Measurements from ENCODE around the gene AKR1C1.
"Not testable (repeated sequence)": the region's sequence is repeated elsewhere in the genome, so short reads cannot be mapped to it uniquely, and the experiment has no call there.

The AKR1C1 gene

DNA sequence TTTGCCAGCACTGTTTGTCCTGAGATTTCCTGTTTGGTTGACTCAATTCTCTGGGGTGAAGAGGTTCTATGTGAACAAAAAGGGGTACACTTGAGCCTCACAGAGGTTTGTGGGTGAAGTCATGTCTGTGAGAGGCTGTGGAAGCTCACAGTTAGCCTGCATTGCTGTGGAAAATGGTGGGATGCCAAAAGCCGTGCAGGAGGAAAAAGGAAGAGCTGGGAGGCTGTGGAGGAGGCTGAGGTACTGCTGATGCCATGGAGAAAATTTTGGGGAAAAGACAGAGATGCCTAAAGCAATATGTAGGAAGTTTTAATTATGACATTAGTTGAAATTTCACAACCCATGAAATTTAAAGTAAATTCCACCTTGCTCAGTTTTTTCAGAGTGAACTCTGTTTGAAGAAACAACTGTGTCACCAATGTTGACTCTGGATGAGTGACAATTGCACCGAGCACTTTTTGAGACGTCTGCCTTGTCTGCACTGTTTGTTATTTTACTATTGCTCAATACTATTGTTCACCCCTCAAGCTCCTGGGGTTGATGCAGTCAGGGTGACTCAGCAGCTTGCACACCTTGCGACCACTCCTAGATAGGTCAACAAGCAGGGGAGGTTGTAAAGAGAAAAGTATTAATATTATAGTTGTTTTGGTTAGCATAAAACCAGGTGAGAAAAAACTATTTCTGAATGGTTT is 45.8 kb downstream of the AKR1C1 start:
- not testable (repeated sequence) for H3K27me3 ChIP-seq (ENCODE audit: control insufficient read depth, insufficient read depth, low read length); H3K9me3 ChIP-seq (ENCODE audit: control insufficient read depth, insufficient read depth, low read length); H3K9ac ChIP-seq (ENCODE audit: low read depth, low read length); H3K4me1 ChIP-seq (ENCODE audit: control insufficient read depth, insufficient read depth, low read length); H3K4me3 ChIP-seq (ENCODE audit: low read depth, low read length); H3K27ac ChIP-seq (ENCODE audit: low read depth, low read length); H3K36me3 ChIP-seq (ENCODE audit: control insufficient read depth, insufficient read depth, low read length)

DNA sequence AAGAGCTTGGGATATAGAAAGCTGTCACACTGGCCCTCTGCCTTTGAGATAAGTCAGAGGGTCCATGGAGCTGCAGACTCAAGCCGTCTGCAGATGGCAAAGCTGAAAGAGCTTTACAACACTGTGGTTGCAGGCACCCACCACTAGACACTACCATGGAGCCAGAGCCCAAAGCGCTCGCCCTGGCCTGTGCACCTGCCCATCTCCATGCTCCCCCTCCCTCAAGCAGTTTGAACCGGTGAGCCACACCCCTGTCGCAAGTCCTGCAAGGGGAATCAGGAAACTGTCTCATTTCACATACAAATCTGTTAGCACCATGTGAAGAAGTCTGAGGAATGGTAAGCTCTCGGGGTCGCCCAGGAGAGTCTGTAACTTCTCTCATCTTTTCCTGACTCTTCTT is 46.8 kb downstream of the AKR1C1 start:
- H3K27me3 ChIP-seq (ENCODE audit: control insufficient read depth, insufficient read depth, low read length); H3K36me3 ChIP-seq (ENCODE audit: control insufficient read depth, insufficient read depth, low read length); H3K4me3 ChIP-seq (ENCODE audit: low read depth, low read length); H3K27ac ChIP-seq (ENCODE audit: low read depth, low read length); H3K9ac ChIP-seq (ENCODE audit: low read depth, low read length); H3K9me3 ChIP-seq (ENCODE audit: control insufficient read depth, insufficient read depth, low read length); H3K4me1 ChIP-seq (ENCODE audit: control insufficient read depth, insufficient read depth, low read length): not testable (repeated sequence)

DNA sequence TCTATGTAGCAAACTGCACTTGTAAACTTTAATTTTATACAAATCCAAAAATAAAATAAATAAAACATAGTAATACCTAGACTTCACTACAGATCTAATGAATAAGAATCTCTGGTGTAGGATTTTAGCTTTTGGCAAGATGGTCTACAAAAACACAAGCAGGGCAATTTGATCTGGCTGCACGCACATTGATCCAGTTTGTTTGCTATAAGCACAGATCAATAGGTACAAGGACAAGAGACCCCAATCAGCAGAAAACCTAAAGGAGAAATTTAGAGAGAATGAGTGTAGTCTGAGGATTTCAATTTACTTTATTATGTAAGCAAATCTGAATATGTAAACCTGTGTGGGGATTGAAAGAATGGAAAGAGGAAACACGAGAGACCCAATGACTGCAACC is 48.2 kb downstream of the AKR1C1 start:
- H3K27ac ChIP-seq (ENCODE audit: low read depth, low read length); H3K36me3 ChIP-seq (ENCODE audit: control insufficient read depth, insufficient read depth, low read length); H3K4me3 ChIP-seq (ENCODE audit: low read depth, low read length); H3K27me3 ChIP-seq (ENCODE audit: control insufficient read depth, insufficient read depth, low read length); H3K9me3 ChIP-seq (ENCODE audit: control insufficient read depth, insufficient read depth, low read length); H3K4me1 ChIP-seq (ENCODE audit: control insufficient read depth, insufficient read depth, low read length); H3K9ac ChIP-seq (ENCODE audit: low read depth, low read length): not testable (repeated sequence)

GRCh38 chr10:5012595-5012994 is 49.4 kb downstream of the AKR1C1 start:
- no peaks in the 10 kb centered on the region for H3K27me3 ChIP-seq (ENCODE audit: control insufficient read depth, insufficient read depth, low read length)
- no peak overlapping the region for H3K27ac ChIP-seq (ENCODE audit: low read depth, low read length)
- H3K9ac ChIP-seq (ENCODE audit: low read depth, low read length), result no peak overlapping the region
- no peaks in the 10 kb centered on the region for H3K9me3 ChIP-seq (ENCODE audit: control insufficient read depth, insufficient read depth, low read length)
- H3K4me3 ChIP-seq (ENCODE audit: low read depth, low read length), result no peak overlapping the region
- no peaks in the 10 kb centered on the region for H3K4me1 ChIP-seq (ENCODE audit: control insufficient read depth, insufficient read depth, low read length)
- H3K36me3 ChIP-seq (ENCODE audit: control insufficient read depth, insufficient read depth, low read length), result no peaks in the 10 kb centered on the region

DNA sequence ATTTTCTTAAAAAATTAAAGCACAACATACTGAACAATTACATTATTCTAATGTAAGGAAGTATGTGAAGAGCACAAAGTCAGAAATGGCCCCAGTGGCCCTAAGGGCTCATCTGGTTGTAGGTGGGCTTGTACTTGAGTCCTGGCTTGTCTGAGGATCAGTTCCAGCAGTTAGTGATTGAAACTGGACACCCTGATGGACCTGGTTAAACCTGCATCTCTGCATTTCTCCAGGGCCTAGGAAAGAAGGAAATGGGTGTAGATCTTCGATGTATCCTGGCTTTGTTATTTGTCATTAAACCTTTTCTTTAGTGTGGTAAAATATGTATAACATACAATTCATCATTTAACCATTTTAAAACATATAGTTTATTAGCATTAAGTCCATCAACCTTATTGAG is 50.2 kb downstream of the AKR1C1 start:
- Histone ChIP-seq H3K36me3 (ENCODE audit: control insufficient read depth, insufficient read depth, low read length) (no peaks in the 10 kb centered on the region), H3K4me1 (ENCODE audit: control insufficient read depth, insufficient read depth, low read length) (peaks cover 4% of the 10 kb centered on the region; the same call in 1 of the 2 replicates), H3K9me3 (ENCODE audit: control insufficient read depth, insufficient read depth, low read length) (no peaks in the 10 kb centered on the region), H3K27ac (ENCODE audit: low read depth, low read length) (no peak overlapping the region), H3K4me3 (ENCODE audit: low read depth, low read length) (no peak overlapping the region), H3K27me3 (ENCODE audit: control insufficient read depth, insufficient read depth, low read length) (no peaks in the 10 kb centered on the region), H3K9ac (ENCODE audit: low read depth, low read length) (no peak overlapping the region)

DNA sequence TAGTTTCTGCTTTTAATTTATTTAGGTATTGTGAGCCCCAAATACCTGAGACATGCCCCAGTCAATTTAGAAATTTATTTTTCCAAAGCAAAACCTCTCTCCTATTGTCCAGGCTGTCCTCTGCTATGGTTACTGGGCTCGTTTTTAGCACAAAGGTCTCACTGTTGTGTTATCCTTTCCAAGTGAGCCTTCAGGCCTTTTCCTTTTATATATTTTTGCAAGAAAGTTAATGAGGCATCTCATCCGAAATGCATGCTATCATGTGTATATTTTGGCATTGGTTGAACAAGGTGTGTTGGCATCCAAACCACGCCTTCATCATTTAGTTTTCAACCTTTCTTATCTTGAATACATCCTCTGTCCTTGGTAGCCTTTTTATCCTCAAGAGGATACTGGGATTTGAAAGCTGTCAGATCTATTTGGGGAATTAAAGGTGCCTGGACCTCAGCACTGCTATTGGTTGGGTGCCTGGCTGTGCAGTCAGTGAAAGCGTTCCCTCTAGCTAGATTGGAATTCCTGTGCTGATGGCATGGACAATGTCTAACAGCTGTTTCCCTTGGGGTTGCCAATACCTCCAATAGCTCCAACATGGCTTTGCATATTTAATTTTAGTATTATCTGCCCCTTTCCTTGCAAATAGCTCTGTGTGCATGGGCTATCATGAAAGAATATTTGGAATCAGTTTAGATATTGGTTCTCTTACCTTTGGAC is 51.1 kb downstream of the AKR1C1 start:
- not testable (repeated sequence) for H3K9me3 ChIP-seq (ENCODE audit: control insufficient read depth, insufficient read depth, low read length); H3K9ac ChIP-seq (ENCODE audit: low read depth, low read length); H3K4me1 ChIP-seq (ENCODE audit: control insufficient read depth, insufficient read depth, low read length); H3K27me3 ChIP-seq (ENCODE audit: control insufficient read depth, insufficient read depth, low read length); H3K27ac ChIP-seq (ENCODE audit: low read depth, low read length); H3K4me3 ChIP-seq (ENCODE audit: low read depth, low read length); H3K36me3 ChIP-seq (ENCODE audit: control insufficient read depth, insufficient read depth, low read length)

- Histone ChIP-seq H3K9me3 (ENCODE audit: control insufficient read depth, insufficient read depth, low read length) (no peaks in the 10 kb centered on the region), H3K27ac (ENCODE audit: low read depth, low read length) (no peak overlapping the region), H3K27me3 (ENCODE audit: control insufficient read depth, insufficient read depth, low read length) (no peaks in the 10 kb centered on the region), H3K36me3 (ENCODE audit: control insufficient read depth, insufficient read depth, low read length) (no peaks in the 10 kb centered on the region), H3K9ac (ENCODE audit: low read depth, low read length) (no peak overlapping the region), H3K4me3 (ENCODE audit: low read depth, low read length) (no peak overlapping the region), H3K4me1 (ENCODE audit: control insufficient read depth, insufficient read depth, low read length) (peaks cover 4% of the 10 kb centered on the region; the same call in 1 of the 2 replicates)
Measured at GRCh38 chr10:5014936-5015335, 51.7 kb downstream of the AKR1C1 start.

DNA sequence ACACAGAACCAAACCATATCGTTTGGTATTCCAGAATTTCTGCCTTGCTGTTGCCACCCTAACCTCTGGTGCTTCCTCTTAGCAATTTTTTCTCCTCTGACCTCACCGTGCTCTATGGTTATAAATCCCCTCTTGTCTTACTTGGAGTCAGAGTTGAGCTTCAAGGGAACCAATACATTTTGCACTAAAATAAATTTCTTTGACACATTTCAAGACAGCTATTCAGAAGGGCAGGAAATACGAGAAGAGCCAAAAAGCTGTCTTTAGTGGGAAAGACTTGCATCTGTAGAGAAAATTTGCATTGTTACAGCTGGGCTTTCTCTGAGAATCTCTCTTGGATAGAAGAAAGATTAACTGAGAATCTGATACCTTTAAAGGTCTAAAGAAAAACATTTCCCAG is 54.9 kb downstream of the AKR1C1 start:
- H3K27me3 ChIP-seq (ENCODE audit: control insufficient read depth, insufficient read depth, low read length), result no peaks in the 10 kb centered on the region
- H3K9ac ChIP-seq (ENCODE audit: low read depth, low read length), result no peak overlapping the region
- H3K4me3 ChIP-seq (ENCODE audit: low read depth, low read length), result no peak overlapping the region
- H3K4me1 ChIP-seq (ENCODE audit: control insufficient read depth, insufficient read depth, low read length), result peaks cover 4% of the 10 kb centered on the region; the same call in 1 of the 2 replicates
- no peaks in the 10 kb centered on the region for H3K36me3 ChIP-seq (ENCODE audit: control insufficient read depth, insufficient read depth, low read length)
- no peaks in the 10 kb centered on the region for H3K9me3 ChIP-seq (ENCODE audit: control insufficient read depth, insufficient read depth, low read length)
- H3K27ac ChIP-seq (ENCODE audit: low read depth, low read length), result no peak overlapping the region

- not testable (repeated sequence) for H3K4me3 ChIP-seq (ENCODE audit: low read depth, low read length); H3K4me1 ChIP-seq (ENCODE audit: control insufficient read depth, insufficient read depth, low read length); H3K36me3 ChIP-seq (ENCODE audit: control insufficient read depth, insufficient read depth, low read length); H3K9ac ChIP-seq (ENCODE audit: low read depth, low read length); H3K9me3 ChIP-seq (ENCODE audit: control insufficient read depth, insufficient read depth, low read length); H3K27me3 ChIP-seq (ENCODE audit: control insufficient read depth, insufficient read depth, low read length); H3K27ac ChIP-seq (ENCODE audit: low read depth, low read length)
Measured at GRCh38 chr10:5018671-5019277, 55.6 kb downstream of the AKR1C1 start.

- H3K27ac ChIP-seq (ENCODE audit: low read depth, low read length); H3K4me1 ChIP-seq (ENCODE audit: control insufficient read depth, insufficient read depth, low read length); H3K27me3 ChIP-seq (ENCODE audit: control insufficient read depth, insufficient read depth, low read length); H3K9ac ChIP-seq (ENCODE audit: low read depth, low read length); H3K36me3 ChIP-seq (ENCODE audit: control insufficient read depth, insufficient read depth, low read length); H3K4me3 ChIP-seq (ENCODE audit: low read depth, low read length); H3K9me3 ChIP-seq (ENCODE audit: control insufficient read depth, insufficient read depth, low read length): not testable (repeated sequence)
Measured at GRCh38 chr10:5019770-5020612, 56.8 kb downstream of the AKR1C1 start.

Data from HUES48 (cell line).